ENCODE measurements around the gene TSEN2. TPM values are rescaled to one million over a fixed set of nuclear protein-coding genes. Genes with fewer than 3 reads are reported as not detected.

Gene TSEN2
- total RNA-seq, 1 experiment from 2014 or later, result 22.0 TPM

DNA sequence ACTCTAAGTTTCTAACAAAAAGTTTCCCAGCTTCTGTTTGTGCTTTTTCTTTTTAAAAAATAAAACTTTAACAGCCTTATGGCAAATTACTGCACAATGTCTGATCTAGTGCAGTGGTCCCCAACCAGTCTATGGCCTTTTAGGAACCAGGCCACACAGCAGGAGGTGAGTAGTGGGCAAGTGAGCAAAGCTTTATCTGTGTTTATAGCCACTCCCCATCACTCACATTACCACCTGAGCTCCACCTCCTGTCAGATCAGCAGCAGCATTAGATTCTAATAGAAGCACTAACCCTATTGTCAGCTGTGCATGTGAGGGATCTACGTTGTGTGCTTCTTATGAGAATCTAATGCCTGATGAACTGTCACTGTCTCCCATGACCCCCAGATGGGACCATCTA lies 78.2 kb downstream of the TSEN2 start:
- peaks cover 51% of the 10 kb centered on the region; the same call in 1 of the 2 replicates for H3K79me2 ChIP-seq (ENCODE audit: insufficient read depth, low read length)
- no CpG with 5 or more reads among the region's 1 CpG for WGBS (ENCODE audit: extremely low coverage, insufficient read length, low lambda C conversion rate)
- no peak overlapping the region for H3K4me2 ChIP-seq (ENCODE audit: insufficient read depth, insufficient read length, low read length)
- H2BK5ac ChIP-seq (ENCODE audit: insufficient read length, low read length), result no peak overlapping the region
- H3K27ac Mint-ChIP-seq, result 0 out of 7 replicates have a peak overlapping the region, but pooled peaks of 1 of the 3 experiments have one; percentile 16
- peak overlapping the region in 1 of 2 experiments; percentile 47; a peak in 1 of 5 replicates for H3K4me3 Mint-ChIP-seq
- peaks cover 0 to 3% (median 0%) of the 10 kb centered on the region in 3 experiments; a peak in 1 of 7 replicates for H3K36me3 Mint-ChIP-seq (ENCODE audit: insufficient read depth in 1 of 3, low read depth in 3 of 3)
- H2AFZ ChIP-seq (ENCODE audit: low read length), result no peak overlapping the region
- H3K79me1 ChIP-seq (ENCODE audit: insufficient read depth, low read depth, low read length, poor library complexity, severe bottlenecking), result peaks cover 19% of the 10 kb centered on the region
- no peak overlapping the region for H3K56ac ChIP-seq (ENCODE audit: insufficient read length, low read depth, low read length)
- H4K8ac ChIP-seq (replicated peaks; ENCODE audit: insufficient read length, low read depth, low read length), result no peak overlapping the region
- H3K14ac ChIP-seq (ENCODE audit: insufficient read depth, low read length), result no peak overlapping the region
- no peak overlapping the region for H2AK5ac ChIP-seq (ENCODE audit: insufficient read length, low read length)
- no peak overlapping the region for H2BK120ac ChIP-seq (ENCODE audit: low read depth, low read length, poor library complexity, severe bottlenecking)
- TF ChIP-seq, protein P1, sequence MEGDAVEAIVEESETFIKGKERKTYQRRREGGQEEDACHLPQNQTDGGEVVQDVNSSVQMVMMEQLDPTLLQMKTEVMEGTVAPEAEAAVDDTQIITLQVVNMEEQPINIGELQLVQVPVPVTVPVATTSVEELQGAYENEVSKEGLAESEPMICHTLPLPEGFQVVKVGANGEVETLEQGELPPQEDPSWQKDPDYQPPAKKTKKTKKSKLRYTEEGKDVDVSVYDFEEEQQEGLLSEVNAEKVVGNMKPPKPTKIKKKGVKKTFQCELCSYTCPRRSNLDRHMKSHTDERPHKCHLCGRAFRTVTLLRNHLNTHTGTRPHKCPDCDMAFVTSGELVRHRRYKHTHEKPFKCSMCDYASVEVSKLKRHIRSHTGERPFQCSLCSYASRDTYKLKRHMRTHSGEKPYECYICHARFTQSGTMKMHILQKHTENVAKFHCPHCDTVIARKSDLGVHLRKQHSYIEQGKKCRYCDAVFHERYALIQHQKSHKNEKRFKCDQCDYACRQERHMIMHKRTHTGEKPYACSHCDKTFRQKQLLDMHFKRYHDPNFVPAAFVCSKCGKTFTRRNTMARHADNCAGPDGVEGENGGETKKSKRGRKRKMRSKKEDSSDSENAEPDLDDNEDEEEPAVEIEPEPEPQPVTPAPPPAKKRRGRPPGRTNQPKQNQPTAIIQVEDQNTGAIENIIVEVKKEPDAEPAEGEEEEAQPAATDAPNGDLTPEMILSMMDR (conservative IDR thresholded peaks at IDR 0.05), result no peak
- no peak overlapping the region for H2BK20ac ChIP-seq (ENCODE audit: low read depth, low read length, poor library complexity, severe bottlenecking)
- H3K4ac ChIP-seq (ENCODE audit: low read depth, low read length), result no peak overlapping the region
- H2BK12ac ChIP-seq (ENCODE audit: insufficient read length, low read depth, low read length), result no peak overlapping the region
- H3K23me2 ChIP-seq (ENCODE audit: insufficient read length, low read depth, low read length, poor library complexity, severe bottlenecking), result no peaks in the 10 kb centered on the region
- H3K27ac ChIP-seq (ENCODE audit: insufficient read length, low read depth, low read length), result no peak overlapping the region
- no peaks in the 10 kb centered on the region for H3K4me1 ChIP-seq (ENCODE audit: insufficient read depth, low read length)
- H3K4me1 Mint-ChIP-seq, result peaks cover 56% of the 10 kb centered on the region in 2 experiments
- no peak overlapping the region for H3K9ac ChIP-seq (ENCODE audit: extremely low read depth, insufficient read length, low read length)
- no peak for DNase-seq
- H4K20me1 ChIP-seq (ENCODE audit: control insufficient read depth, insufficient read depth, insufficient read length), result no peaks in the 10 kb centered on the region
- no peaks in the 10 kb centered on the region for H3K27me3 ChIP-seq (ENCODE audit: insufficient read depth, low read length)
- H3K9me3 ChIP-seq (ENCODE audit: control insufficient read depth, low read depth, low read length), result no peaks in the 10 kb centered on the region
- H3T11ph ChIP-seq (ENCODE audit: low read length), result no peak overlapping the region
- no peak overlapping the region for H4K91ac ChIP-seq (ENCODE audit: insufficient read length, low read depth, low read length)
- H2BK15ac ChIP-seq (ENCODE audit: low read depth, low read length), result no peak overlapping the region
- H3K18ac ChIP-seq (ENCODE audit: insufficient read length, low read depth, low read length), result no peak overlapping the region
- H3K27me3 Mint-ChIP-seq (ENCODE audit: low read depth), result no peaks in the 10 kb centered on the region
- no peak overlapping the region for H3K23ac ChIP-seq (ENCODE audit: insufficient read length, low read depth, low read length)
- H4K5ac ChIP-seq (ENCODE audit: insufficient read length, low read depth, low read length), result no peak overlapping the region
- no peaks in the 10 kb centered on the region for H3K9me3 Mint-ChIP-seq

All from H9 (cell line).